ENCODE results near the gene TOP3B.

Gene TOP3B

GRCh38 chr22:22011964-22012363 lies 29.4 kb upstream of the TOP3B start:
- in situ Hi-C loops (cut with MboI; ENCODE audit: low pct_unique_long_range_greater_than_20kb, low sequenced_read_pairs, unreplicated experiment): no loop called here
- TF ChIP-seq CTCF (IDR thresholded peaks at IDR 0.05; ENCODE audit: extremely low read depth, insufficient read depth, missing control alignments): no peak
- DNase-seq (ENCODE audit: low spot score): no peak

GRCh38 chr22:22010358-22010757 lies 27.8 kb upstream of the TOP3B start:
- in situ Hi-C loops (cut with MboI; ENCODE audit: low pct_unique_long_range_greater_than_20kb, low sequenced_read_pairs, unreplicated experiment): no loop called here

GRCh38 chr22:22009661-22010060 lies 27.1 kb upstream of the TOP3B start:
- no peak for DNase-seq (ENCODE audit: low spot score)
- TF ChIP-seq CTCF (IDR thresholded peaks at IDR 0.05; ENCODE audit: extremely low read depth, insufficient read depth, missing control alignments): no peak
- in situ Hi-C loops (cut with MboI; ENCODE audit: low pct_unique_long_range_greater_than_20kb, low sequenced_read_pairs, unreplicated experiment): no loop called here

More at GRCh38 chr22:22010358-22010757, 27.8 kb upstream of the TOP3B start:
- no peak for TF ChIP-seq CTCF (IDR thresholded peaks at IDR 0.05; ENCODE audit: extremely low read depth, insufficient read depth, missing control alignments)
- DNase-seq (ENCODE audit: low spot score): no peak

- in situ Hi-C loops (cut with MboI; ENCODE audit: low pct_unique_long_range_greater_than_20kb, low sequenced_read_pairs, unreplicated experiment): no loop called here
- no peak for DNase-seq (ENCODE audit: low spot score)
- no peak for TF ChIP-seq CTCF (IDR thresholded peaks at IDR 0.05; ENCODE audit: extremely low read depth, insufficient read depth, missing control alignments)
Measured at GRCh38 chr22:22006596-22006990, 24.0 kb upstream of the TOP3B start.

- no peak for DNase-seq (ENCODE audit: low spot score)
- in situ Hi-C loops (cut with MboI; ENCODE audit: low pct_unique_long_range_greater_than_20kb, low sequenced_read_pairs, unreplicated experiment): no loop called here
Measured at GRCh38 chr22:22005945-22006595, 23.5 kb upstream of the TOP3B start.

GRCh38 chr22:22003233-22003632 lies 20.6 kb upstream of the TOP3B start:
- TF ChIP-seq CTCF (IDR thresholded peaks at IDR 0.05; ENCODE audit: extremely low read depth, insufficient read depth, missing control alignments): no peak
- no peak for DNase-seq (ENCODE audit: low spot score)
- in situ Hi-C loops (cut with MboI; ENCODE audit: low pct_unique_long_range_greater_than_20kb, low sequenced_read_pairs, unreplicated experiment): no loop called here

More at GRCh38 chr22:22005945-22006595, 23.5 kb upstream of the TOP3B start:
- no peak for TF ChIP-seq CTCF (IDR thresholded peaks at IDR 0.05; ENCODE audit: extremely low read depth, insufficient read depth, missing control alignments)

Data from GM13977 (cell line).